Keratinocyte (primary cell): Measurements from ENCODE around the gene NMUR2.

ENCODE experiments used
- EZH2 ChIP-seq: IDR thresholded peaks from one replicate; pipeline ENCODE4 v1.6.1; 2012; ENCODE audit warnings: inconsistent platforms, mild to moderate bottlenecking, low read length, moderate library complexity
- TF ChIP-seq, protein P1 (sequence below), 3 experiments: IDR thresholded peaks in 1 of 3; conservative IDR thresholded peaks in 1 of 3; optimal IDR thresholded peaks in 1 of 3; 2 replicates in 2 of 3; 3 replicates in 1 of 3; pipeline versions ENCODE3 to v1.5.1; 2011; ENCODE audit warnings: low read length in 3 of 3, mild to moderate bottlenecking in 3 of 3, moderate library complexity in 2 of 3, control low read depth in 1 of 3, inconsistent platforms in 1 of 3; ENCODE audit not compliant: insufficient read depth in 2 of 3; ENCODE audit errors: extremely low read depth in 1 of 3

DNA sequence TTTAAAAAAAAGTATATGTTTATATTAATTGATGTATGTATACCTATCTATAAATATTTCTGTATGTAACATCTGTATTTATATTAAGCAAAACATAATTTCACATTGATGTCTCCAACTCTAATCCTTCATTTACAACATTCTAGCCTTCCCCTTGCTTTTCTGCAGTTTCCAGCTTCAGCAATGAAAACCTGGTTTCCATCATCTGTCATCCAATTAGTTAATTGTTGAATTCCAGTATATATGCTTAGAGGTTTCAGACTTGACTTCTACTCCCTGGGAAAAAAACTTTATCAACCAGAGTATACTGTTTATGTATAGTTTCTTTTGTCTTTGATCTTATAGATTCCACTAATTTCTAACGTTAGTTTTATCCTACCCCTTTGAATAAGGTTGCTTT is 38.4 kb downstream of the NMUR2 start:
- TF ChIP-seq, protein P1, sequence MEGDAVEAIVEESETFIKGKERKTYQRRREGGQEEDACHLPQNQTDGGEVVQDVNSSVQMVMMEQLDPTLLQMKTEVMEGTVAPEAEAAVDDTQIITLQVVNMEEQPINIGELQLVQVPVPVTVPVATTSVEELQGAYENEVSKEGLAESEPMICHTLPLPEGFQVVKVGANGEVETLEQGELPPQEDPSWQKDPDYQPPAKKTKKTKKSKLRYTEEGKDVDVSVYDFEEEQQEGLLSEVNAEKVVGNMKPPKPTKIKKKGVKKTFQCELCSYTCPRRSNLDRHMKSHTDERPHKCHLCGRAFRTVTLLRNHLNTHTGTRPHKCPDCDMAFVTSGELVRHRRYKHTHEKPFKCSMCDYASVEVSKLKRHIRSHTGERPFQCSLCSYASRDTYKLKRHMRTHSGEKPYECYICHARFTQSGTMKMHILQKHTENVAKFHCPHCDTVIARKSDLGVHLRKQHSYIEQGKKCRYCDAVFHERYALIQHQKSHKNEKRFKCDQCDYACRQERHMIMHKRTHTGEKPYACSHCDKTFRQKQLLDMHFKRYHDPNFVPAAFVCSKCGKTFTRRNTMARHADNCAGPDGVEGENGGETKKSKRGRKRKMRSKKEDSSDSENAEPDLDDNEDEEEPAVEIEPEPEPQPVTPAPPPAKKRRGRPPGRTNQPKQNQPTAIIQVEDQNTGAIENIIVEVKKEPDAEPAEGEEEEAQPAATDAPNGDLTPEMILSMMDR (optimal IDR thresholded peaks at IDR 0.05 in 1 of 3, IDR thresholded peaks at IDR 0.05 in 1 of 3, conservative IDR thresholded peaks at IDR 0.05 in 1 of 3; ENCODE audit: extremely low read depth in 1 of 3, insufficient read depth in 2 of 3, low read length in 3 of 3): no peak
- no peak for TF ChIP-seq EZH2
